ENCODE results near the gene PAIP2. TPM values are rescaled to one million over a fixed set of nuclear protein-coding genes. Genes with fewer than 3 reads are reported as not detected.

Gene PAIP2
- total and polyA plus RNA-seq, 2 of the 4 experiments (the other 2 are of a cell fraction), result 41.9 to 59.5 TPM

DNA sequence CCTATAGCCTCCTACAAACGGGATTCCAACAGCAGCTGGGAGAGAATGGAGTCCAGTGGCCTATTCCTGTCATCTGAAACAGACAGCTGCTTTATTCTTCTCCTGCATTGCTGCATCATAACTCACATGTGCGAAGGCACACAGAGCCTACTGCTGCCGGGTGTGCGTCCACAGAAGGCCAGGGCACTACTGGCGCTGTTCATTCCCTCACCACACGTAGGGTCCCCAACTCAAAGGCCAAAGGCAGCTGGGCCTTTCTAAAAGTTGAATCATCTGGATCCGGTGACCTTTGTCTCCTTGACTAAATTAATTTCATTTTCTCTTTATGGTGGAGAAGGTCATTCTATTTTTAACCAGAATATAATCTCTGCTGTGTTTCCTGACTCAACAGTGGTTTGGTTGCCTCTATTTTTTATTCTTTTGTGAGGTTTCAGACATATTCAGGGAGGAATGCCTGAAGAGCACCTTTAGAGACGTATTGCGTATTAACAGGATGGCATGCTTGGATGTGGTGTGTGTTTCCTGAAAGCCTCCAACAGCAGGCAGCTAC lies 73.0 kb downstream of the PAIP2 start:
- Histone ChIP-seq H3K23ac (ENCODE audit: low read depth, low read length) (no peak overlapping the region), H3K27ac (ENCODE audit: insufficient read depth, low read length) (no peak overlapping the region), H4K8ac (ENCODE audit: low read depth in 2 of 2, low read length in 2 of 2) (no peak overlapping the region), H2BK20ac (ENCODE audit: low read depth, low read length) (no peak overlapping the region), H3K36me3 (ENCODE audit: control insufficient read depth, insufficient read depth, low read length) (peaks cover 19% of the 10 kb centered on the region), H3K4ac (ENCODE audit: low read depth, low read length) (no peak overlapping the region), H3K9me3 (ENCODE audit: control insufficient read depth, insufficient read depth, low read length) (no peaks in the 10 kb centered on the region), H4K5ac (ENCODE audit: low read depth, low read length) (no peak overlapping the region), H2AK5ac (ENCODE audit: low read depth, low read length) (no peak overlapping the region), H3K9me1 (ENCODE audit: insufficient read depth, low read length) (no peaks in the 10 kb centered on the region), H3K18ac (ENCODE audit: low read depth, low read length) (no peak overlapping the region), H3K79me1 (ENCODE audit: low read depth in 1 of 2, low read length in 2 of 2) (no peaks in the 10 kb centered on the region), H3K56ac (ENCODE audit: extremely low read depth, insufficient read depth, low read length) (no peak overlapping the region), H2BK5ac (ENCODE audit: low read depth, low read length, poor library complexity, severe bottlenecking) (no peak overlapping the region), H2AFZ (replicated peaks; ENCODE audit: low read length, poor library complexity) (no peak overlapping the region), H3K9ac (ENCODE audit: low read depth, low read length) (no peak overlapping the region), H3K14ac (replicated peaks; ENCODE audit: low read depth, low read length) (no peak overlapping the region), H2BK120ac (ENCODE audit: low read depth, low read length) (no peak overlapping the region), H2AK9ac (replicated peaks; ENCODE audit: low read depth, low read length, poor library complexity) (no peak overlapping the region), H3K4me3 (ENCODE audit: insufficient read depth, low read depth, low read length) (no peak overlapping the region), H3K4me2 (ENCODE audit: low read depth, low read length) (no peak overlapping the region), H3K4me1 (ENCODE audit: control insufficient read depth, insufficient read depth, low read length) (peaks cover 9% of the 10 kb centered on the region; the same call in 1 of the 2 replicates), H4K91ac (ENCODE audit: insufficient read depth, low read depth, low read length) (no peak overlapping the region), H4K20me1 (ENCODE audit: insufficient read depth, low read length) (no peaks in the 10 kb centered on the region), H3K27me3 (ENCODE audit: control insufficient read depth, insufficient read depth, low read length) (no peaks in the 10 kb centered on the region), H2BK15ac (ENCODE audit: low read depth, low read length) (no peak overlapping the region)
- CTCF ChIA-PET, result no interaction called here
- ATAC-seq (ENCODE audit: low read depth) (no peak), DNase-seq (no peak)
- in situ Hi-C loops (cut with MboI; ENCODE audit: low sequenced_read_pairs) (no loop called here), dilution Hi-C loops (cut with HindIII; ENCODE audit: low sequenced_read_pairs, unreplicated experiment) (loop anchor here (25.0 kb wide), 1 partner anchor 98 kb away; no protein-coding TSS in a partner anchor), intact Hi-C loops (cut with micrococcal nuclease) (no loop called here)
- BruUV-seq (replicated peaks), result no TSS peak
- POLR2A ChIA-PET (ENCODE audit: unreplicated experiment), result no interaction called here
- TF ChIP-seq MAZ (IDR thresholded peaks at IDR 0.05; ENCODE audit: borderline replicate concordance, low read depth, low read length) (no peak), CTCF (conservative IDR thresholded peaks at IDR 0.05; ENCODE audit: low read depth, low read length) (no peak)
- WGBS, 2 experiments (ENCODE audit: extremely low coverage in 2 of 2, insufficient read length in 1 of 2), result 83% methylated on average over 1 of the region's 9 CpGs; no CpG with 5 or more reads in 1 of the 2 experiments

Measured in IMR-90 (cell line).